ENCODE data around the gene CUX1.

- TF ChIP-seq KAT7 (CRISPR knock-in tag; IDR thresholded peaks at IDR 0.05; ENCODE audit: borderline replicate concordance), result no peak
- no peak for TF ChIP-seq ZNF423 (CRISPR knock-in tag; IDR thresholded peaks at IDR 0.05)
- TF ChIP-seq ELF4 (CRISPR knock-in tag; IDR thresholded peaks at IDR 0.05; ENCODE audit: low read depth), result no peak
- no peak for TF ChIP-seq CTCF (IDR thresholded peaks at IDR 0.05)
- no peak for TF ChIP-seq ARID4B (CRISPR knock-in tag; IDR thresholded peaks at IDR 0.05; ENCODE audit: borderline replicate concordance)
- TF ChIP-seq SP1 (CRISPR knock-in tag; conservative IDR thresholded peaks at IDR 0.05), result no peak
- no peak for TF ChIP-seq CREM (CRISPR knock-in tag; IDR thresholded peaks at IDR 0.05)
- TF ChIP-seq SMAD4 (CRISPR knock-in tag; IDR thresholded peaks at IDR 0.05), result no peak
These were observed 323.5 kb downstream of the CUX1 start for GRCh38 chr7:102140952-102141370.
